ENCODE measurements around the gene SLBP. TPM values are rescaled to one million over a fixed set of nuclear protein-coding genes. Genes with fewer than 3 reads are reported as not detected.

SLBP gene
- total RNA-seq, 2 donors from 2014 or later = 46.7 to 84.5 TPM

DNA sequence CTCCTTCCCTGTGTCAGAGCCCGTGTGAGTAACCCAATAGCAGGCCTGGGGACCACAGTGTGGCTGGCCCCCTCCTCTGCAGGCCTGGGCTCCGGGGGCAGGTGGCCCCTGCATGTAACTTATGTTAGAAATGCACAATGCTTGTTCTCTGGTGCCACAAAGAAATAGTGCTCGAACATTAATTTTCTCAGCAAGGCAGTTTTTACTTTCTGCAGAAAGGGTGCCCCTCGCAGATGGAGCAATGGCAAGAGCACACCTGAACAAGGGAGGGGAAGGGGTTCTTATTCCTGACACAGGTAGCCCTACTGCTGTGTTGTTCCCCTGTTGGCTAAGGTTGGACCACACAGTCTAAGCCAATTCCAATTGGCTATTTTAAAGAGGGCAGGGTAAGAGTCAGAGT lies 26.3 kb upstream of the SLBP start:
- Histone ChIP-seq H3K4me1 (replicated peaks) (no peaks in the 10 kb centered on the region), H3K27ac (no peak overlapping the region), H3K36me3 (no peaks in the 10 kb centered on the region), H3K4me3 (no peak overlapping the region), H3K27me3 (replicated peaks; ENCODE audit: insufficient read depth) (no peaks in the 10 kb centered on the region), H3K9me3 (no peaks in the 10 kb centered on the region)
- 97% methylated on average over 4 of the region's 4 CpGs for WGBS
- no peak for DNase-seq (ENCODE audit: low spot score)
- TF ChIP-seq, protein P1, sequence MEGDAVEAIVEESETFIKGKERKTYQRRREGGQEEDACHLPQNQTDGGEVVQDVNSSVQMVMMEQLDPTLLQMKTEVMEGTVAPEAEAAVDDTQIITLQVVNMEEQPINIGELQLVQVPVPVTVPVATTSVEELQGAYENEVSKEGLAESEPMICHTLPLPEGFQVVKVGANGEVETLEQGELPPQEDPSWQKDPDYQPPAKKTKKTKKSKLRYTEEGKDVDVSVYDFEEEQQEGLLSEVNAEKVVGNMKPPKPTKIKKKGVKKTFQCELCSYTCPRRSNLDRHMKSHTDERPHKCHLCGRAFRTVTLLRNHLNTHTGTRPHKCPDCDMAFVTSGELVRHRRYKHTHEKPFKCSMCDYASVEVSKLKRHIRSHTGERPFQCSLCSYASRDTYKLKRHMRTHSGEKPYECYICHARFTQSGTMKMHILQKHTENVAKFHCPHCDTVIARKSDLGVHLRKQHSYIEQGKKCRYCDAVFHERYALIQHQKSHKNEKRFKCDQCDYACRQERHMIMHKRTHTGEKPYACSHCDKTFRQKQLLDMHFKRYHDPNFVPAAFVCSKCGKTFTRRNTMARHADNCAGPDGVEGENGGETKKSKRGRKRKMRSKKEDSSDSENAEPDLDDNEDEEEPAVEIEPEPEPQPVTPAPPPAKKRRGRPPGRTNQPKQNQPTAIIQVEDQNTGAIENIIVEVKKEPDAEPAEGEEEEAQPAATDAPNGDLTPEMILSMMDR (IDR thresholded peaks at IDR 0.05) = no peak
- TF ChIP-seq POLR2A (IDR thresholded peaks at IDR 0.05) = no peak
- no peak for TF ChIP-seq POLR2AphosphoS5 (IDR thresholded peaks at IDR 0.05)
- intact Hi-C loops (cut with DNase I) = no loop called here

- H3K4me3 ChIP-seq = no peak overlapping the region
- H3K9me3 ChIP-seq = no peaks in the 10 kb centered on the region
- H3K27ac ChIP-seq = no peak overlapping the region
- no peaks in the 10 kb centered on the region for H3K27me3 ChIP-seq (replicated peaks; ENCODE audit: insufficient read depth)
- DNase-seq (ENCODE audit: low spot score) = no peak
- intact Hi-C loops (cut with DNase I) = no loop called here
- no peaks in the 10 kb centered on the region for H3K4me1 ChIP-seq (replicated peaks)
- WGBS = 97% methylated on average over 14 of the region's 15 CpGs
- TF ChIP-seq, protein P1 (IDR thresholded peaks at IDR 0.05) = no peak
- no peak for TF ChIP-seq POLR2A (IDR thresholded peaks at IDR 0.05)
- TF ChIP-seq POLR2AphosphoS5 (IDR thresholded peaks at IDR 0.05) = no peak
- H3K36me3 ChIP-seq = no peaks in the 10 kb centered on the region
Measured at GRCh38 chr4:1737666-1738065, 25.5 kb upstream of the SLBP start.

DNA sequence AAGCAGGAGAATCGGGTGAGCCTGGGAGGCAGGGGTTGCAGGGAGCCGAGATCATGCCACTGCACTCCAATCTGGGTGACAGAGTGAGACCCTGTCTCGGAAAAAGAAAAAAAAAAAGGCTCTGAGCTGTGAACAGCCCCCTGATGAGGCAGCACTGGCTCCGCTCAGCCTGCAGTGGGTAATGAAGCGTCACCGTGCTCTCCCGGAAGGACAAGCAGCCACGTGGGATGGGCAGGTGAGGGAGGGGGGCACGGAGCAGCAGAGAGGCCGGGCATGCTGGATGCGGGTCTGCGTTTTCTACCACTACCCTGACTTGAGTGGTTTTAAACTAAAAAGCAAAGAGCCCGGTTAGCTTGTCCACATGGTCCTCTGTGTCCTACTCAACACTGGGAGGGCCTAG lies 24.7 kb upstream of the SLBP start:
- intact Hi-C loops (cut with DNase I) = no loop called here
- no peak for DNase-seq (ENCODE audit: low spot score)
- Histone ChIP-seq H3K27ac (no peak overlapping the region), H3K4me1 (replicated peaks) (no peaks in the 10 kb centered on the region), H3K9me3 (no peaks in the 10 kb centered on the region), H3K27me3 (replicated peaks; ENCODE audit: insufficient read depth) (no peaks in the 10 kb centered on the region), H3K4me3 (no peak overlapping the region), H3K36me3 (no peaks in the 10 kb centered on the region)
- WGBS = 93% methylated on average over 13 of the region's 13 CpGs
- TF ChIP-seq POLR2AphosphoS5 (IDR thresholded peaks at IDR 0.05) (no peak), POLR2A (IDR thresholded peaks at IDR 0.05) (no peak)
- TF ChIP-seq, protein P1 (IDR thresholded peaks at IDR 0.05) = no peak

GRCh38 chr4:1735215-1735614 lies 23.1 kb upstream of the SLBP start:
- intact Hi-C loops (cut with DNase I) = no loop called here
- H3K9me3 ChIP-seq = no peaks in the 10 kb centered on the region
- no peak overlapping the region for H3K4me3 ChIP-seq
- 91% methylated on average over 16 of the region's 20 CpGs for WGBS
- no peak for DNase-seq (ENCODE audit: low spot score)
- no peaks in the 10 kb centered on the region for H3K4me1 ChIP-seq (replicated peaks)
- TF ChIP-seq, protein P1 (IDR thresholded peaks at IDR 0.05) = no peak
- no peak for TF ChIP-seq POLR2AphosphoS5 (IDR thresholded peaks at IDR 0.05)
- no peak for TF ChIP-seq POLR2A (IDR thresholded peaks at IDR 0.05)
- H3K27me3 ChIP-seq (replicated peaks; ENCODE audit: insufficient read depth) = no peaks in the 10 kb centered on the region
- no peaks in the 10 kb centered on the region for H3K36me3 ChIP-seq
- no peak overlapping the region for H3K27ac ChIP-seq

DNA sequence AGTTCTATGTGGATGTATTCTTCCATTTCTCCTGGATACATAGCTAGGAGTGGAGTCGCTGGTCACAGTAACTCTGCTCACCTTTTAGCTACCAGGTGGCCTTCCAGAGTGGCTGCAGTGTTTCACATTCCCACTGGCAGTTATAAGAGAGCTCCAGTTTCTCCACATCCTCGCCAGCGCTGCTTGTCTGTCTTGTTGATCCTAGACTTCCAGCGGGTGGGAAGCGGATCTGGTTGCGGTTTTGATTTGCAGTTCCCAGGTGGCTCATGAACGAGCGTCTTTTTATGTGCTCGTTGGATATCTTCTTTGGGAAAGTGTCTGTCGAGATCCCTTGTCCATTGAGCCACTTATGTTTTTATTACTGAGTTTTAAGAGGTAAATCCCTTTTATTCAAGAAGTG lies 20.8 kb upstream of the SLBP start:
- no peak for TF ChIP-seq POLR2AphosphoS5 (IDR thresholded peaks at IDR 0.05)
- no peak for TF ChIP-seq POLR2A (IDR thresholded peaks at IDR 0.05)
- TF ChIP-seq, protein P1 (IDR thresholded peaks at IDR 0.05) = no peak
- no peaks in the 10 kb centered on the region for H3K4me1 ChIP-seq (replicated peaks)
- WGBS = 60% methylated on average over 10 of the region's 10 CpGs
- H3K36me3 ChIP-seq = no peaks in the 10 kb centered on the region
- no peak overlapping the region for H3K27ac ChIP-seq
- no peak overlapping the region for H3K4me3 ChIP-seq
- intact Hi-C loops (cut with DNase I) = no loop called here
- no peaks in the 10 kb centered on the region for H3K27me3 ChIP-seq (replicated peaks; ENCODE audit: insufficient read depth)
- DNase-seq (ENCODE audit: low spot score) = no peak
- no peaks in the 10 kb centered on the region for H3K9me3 ChIP-seq
